HepG2 (cell line): ENCODE results near the gene RPL36AL. TPM values are rescaled to one million over a fixed set of nuclear protein-coding genes. Genes with fewer than 3 reads are reported as not detected.
A peak's percentile ranks its signal among the peaks of the same experiment; 100 is the strongest.

ENCODE experiments used
- ARID3A ChIP-seq: IDR thresholded peaks from 2 replicates; pipeline ENCODE4 v1.6.1; 2012; ENCODE audit warnings: low read depth, low read length, improper control_type of control experiment
- FOXM1 ChIP-seq: sonication (generic); formaldehyde crosslinking; IDR thresholded peaks from 2 replicates; pipeline ENCODE4 v1.5.0; 2020; ENCODE audit warnings: missing genetic modification reagents
- MLXIP ChIP-seq: sonication (generic); formaldehyde crosslinking; IDR thresholded peaks from 2 replicates; pipeline ENCODE4 v1.9.0; 2021; ENCODE audit warnings: missing genetic modification reagents, borderline replicate concordance
- TARDBP ChIP-seq: sonication (generic); formaldehyde crosslinking; IDR thresholded peaks from 2 replicates; pipeline ENCODE4 v1.8.0; 2022; ENCODE audit warnings: mild to moderate bottlenecking, missing genetic modification reagents
- ZHX2 ChIP-seq, 2 experiments: sonication (generic) in 1 of 2; formaldehyde crosslinking in 1 of 2; IDR thresholded peaks; 2 replicates each; pipeline versions ENCODE4 v1.6.1 to v1.9.0; 2014 to 2022; ENCODE audit warnings: antibody characterized with exemption in 1 of 2, borderline replicate concordance in 1 of 2, inconsistent platforms in 1 of 2, low read depth in 1 of 2, missing genetic modification reagents in 1 of 2
- ZNF576 ChIP-seq: sonication (generic); formaldehyde crosslinking; IDR thresholded peaks from 2 replicates; pipeline ENCODE4 v1.4.0; 2020; ENCODE audit warnings: mild to moderate bottlenecking, missing genetic modification reagents
- polyA plus RNA-seq, 8 experiments: library from polyadenylated mRNA; depleted of rRNA in 3 of 8; stranded (reverse) in 7 of 8; unstranded in 1 of 8; fragments of >200 nt; fragmentation: Illumina TruSeq in 4 of 8; extraction: Trizol in 4 of 8; gene quantifications; 2 replicates each; pipeline versions ENCODE4 v1.2.1 to v1.2.3, GENCODE V29; 2011 to 2016; ENCODE audit warnings: low read depth in 4 of 8, missing spikeins in 1 of 8, mixed read lengths in 1 of 8; ENCODE audit not compliant: insufficient read depth in 1 of 8
- total RNA-seq, 5 experiments: library from RNA; depleted of rRNA; stranded (reverse); fragments of >200 nt; fragmentation: Illumina TruSeq; extraction: Trizol; gene quantifications; 2 replicates each; pipeline ENCODE4 v1.2.3, GENCODE V29; 2016; ENCODE audit warnings: low read depth in 1 of 5

The RPL36AL gene
- total and polyA plus RNA-seq, 2 of the 13 experiments (the other 11 are each of a cell fraction or from before 2014, with no cell fraction given), result 90.0 to 294 TPM

- TF ChIP-seq ARID3A (peak; percentile 81), MLXIP (CRISPR knock-in tag) (no peak), ZNF576 (CRISPR knock-in tag) (no peak), TARDBP (CRISPR knock-in tag) (no peak; the same call in 1 of the 2 replicates), ZHX2 (IDR thresholded peaks at IDR 0.05; ENCODE audit: low read depth) (no peak), ZHX2 (CRISPR knock-in tag; IDR thresholded peaks at IDR 0.05; ENCODE audit: borderline replicate concordance) (no peak), FOXM1 (CRISPR knock-in tag) (no peak)
Observed at GRCh38 chr14:49659526-49660455, 39.4 kb upstream of the RPL36AL start (continued).
